HUES64 (cell line): Measurements from ENCODE around the gene TUBA1C.
"Not testable (repeated sequence)": the region's sequence is repeated elsewhere in the genome, so short reads cannot be mapped to it uniquely, and the experiment has no call there.

ENCODE experiments used
- H3K27ac ChIP-seq: 2 replicates; pipeline ENCODE4 v1.7.0; 2013; ENCODE audit warnings: low read depth, low read length, inconsistent platforms
- H3K27me3 ChIP-seq: 2 replicates; pipeline ENCODE4 v1.6.1; 2013; ENCODE audit warnings: mild to moderate bottlenecking, low read length; ENCODE audit not compliant: insufficient read depth
- H3K36me3 ChIP-seq: 2 replicates; pipeline ENCODE4 v1.6.1; 2013; ENCODE audit warnings: mild to moderate bottlenecking, low read length; ENCODE audit not compliant: insufficient read depth
- H3K4me1 ChIP-seq: 2 replicates; pipeline ENCODE4 v1.6.1; 2013; ENCODE audit warnings: mild to moderate bottlenecking, low read length, moderate library complexity; ENCODE audit not compliant: insufficient read depth
- H3K4me3 ChIP-seq: 2 replicates; pipeline ENCODE4 v1.5.1; 2013; ENCODE audit warnings: mild to moderate bottlenecking, low read length, moderate library complexity
- H3K9ac ChIP-seq: 2 replicates; pipeline ENCODE4 v1.6.1; 2013; ENCODE audit warnings: mild to moderate bottlenecking, low read depth, low read length
- H3K9me3 ChIP-seq: 2 replicates; pipeline ENCODE4 v1.6.1; 2013; ENCODE audit warnings: low read depth, low read length; ENCODE audit not compliant: insufficient read depth
- WGBS: fragments of 150-250, 120-280 bp; methylation state at CpG from one replicate; pipeline ENCODE4 v1.1.7; 2013; ENCODE audit warnings: missing lambda C conversion rate; 5-methylcytosine and 5-hydroxymethylcytosine counted together

The TUBA1C gene

GRCh38 chr12:49257508-49258184 is 7.2 kb upstream of the TUBA1C start:
- H3K9me3 ChIP-seq, H3K4me3 ChIP-seq, H3K27ac ChIP-seq, H3K27me3 ChIP-seq, H3K9ac ChIP-seq, H3K4me1 ChIP-seq, H3K36me3 ChIP-seq: not testable (repeated sequence)
- 94% methylated on average over 10 of the region's 10 CpGs for WGBS

- Histone ChIP-seq H3K9ac (no peak overlapping the region), H3K4me1 (peaks cover 8% of the 10 kb centered on the region), H3K4me3 (no peak overlapping the region), H3K27ac (no peak overlapping the region), H3K9me3 (no peaks in the 10 kb centered on the region), H3K27me3 (no peaks in the 10 kb centered on the region), H3K36me3 (no peaks in the 10 kb centered on the region)
- 94% methylated on average over 4 of the region's 4 CpGs for WGBS
Measured at GRCh38 chr12:49259452-49259851, 5.4 kb upstream of the TUBA1C start.

- Histone ChIP-seq H3K4me1 (peaks cover 8% of the 10 kb centered on the region), H3K4me3 (no peak overlapping the region), H3K27ac (no peak overlapping the region), H3K36me3 (no peaks in the 10 kb centered on the region), H3K27me3 (no peaks in the 10 kb centered on the region), H3K9me3 (no peaks in the 10 kb centered on the region), H3K9ac (no peak overlapping the region)
- 89% methylated on average over 3 of the region's 3 CpGs for WGBS
Measured at GRCh38 chr12:49260166-49260565, 4.7 kb upstream of the TUBA1C start.

GRCh38 chr12:49260571-49261363 is 4.1 kb upstream of the TUBA1C start:
- WGBS = 94% methylated on average over 11 of the region's 11 CpGs

GRCh38 chr12:49261721-49262120 is 3.2 kb upstream of the TUBA1C start:
- no peaks in the 10 kb centered on the region for H3K9me3 ChIP-seq
- no peak overlapping the region for H3K9ac ChIP-seq
- 88% methylated on average over 2 of the region's 2 CpGs for WGBS
- no peaks in the 10 kb centered on the region for H3K27me3 ChIP-seq
- H3K4me1 ChIP-seq = peaks cover 8% of the 10 kb centered on the region
- peaks cover 5% of the 10 kb centered on the region for H3K36me3 ChIP-seq
- no peak overlapping the region for H3K4me3 ChIP-seq
- H3K27ac ChIP-seq = no peak overlapping the region

More at GRCh38 chr12:49260571-49261363, 4.1 kb upstream of the TUBA1C start:
- H3K4me1 ChIP-seq = peaks cover 8% of the 10 kb centered on the region
- H3K4me3 ChIP-seq = no peak overlapping the region
- H3K36me3 ChIP-seq = no peaks in the 10 kb centered on the region
- no peaks in the 10 kb centered on the region for H3K9me3 ChIP-seq
- H3K27ac ChIP-seq = no peak overlapping the region
- H3K9ac ChIP-seq = no peak overlapping the region
- H3K27me3 ChIP-seq = no peaks in the 10 kb centered on the region

GRCh38 chr12:49263400-49263763 is 1.5 kb upstream of the TUBA1C start:
- Histone ChIP-seq H3K9ac (no peak overlapping the region), H3K27ac (no peak overlapping the region), H3K27me3 (no peaks in the 10 kb centered on the region), H3K36me3 (peaks cover 20% of the 10 kb centered on the region), H3K4me1 (peaks cover 16% of the 10 kb centered on the region), H3K9me3 (no peaks in the 10 kb centered on the region), H3K4me3 (peak overlapping the region; percentile 84; the same call in 1 of the 2 replicates)
- WGBS = 93% methylated on average over 4 of the region's 5 CpGs

- Histone ChIP-seq H3K9me3 (no peaks in the 10 kb centered on the region), H3K36me3 (peaks cover 31% of the 10 kb centered on the region), H3K27ac (peak overlapping the region; percentile 68), H3K27me3 (no peaks in the 10 kb centered on the region), H3K9ac (peak overlapping the region; percentile 83), H3K4me3 (peak overlapping the region; percentile 84), H3K4me1 (peaks cover 16% of the 10 kb centered on the region)
- under 1% methylated on average over 35 of the region's 35 CpGs for WGBS
Measured at GRCh38 chr12:49264466-49264872, 413 bp upstream of the TUBA1C start.

- Histone ChIP-seq H3K4me3 (0 out of 2 replicates have a peak overlapping the region, but pooled peaks have one; percentile 1), H3K27ac (peak overlapping the region; percentile 73), H3K36me3 (peaks cover 73% of the 10 kb centered on the region)
- not testable (repeated sequence) for H3K4me1 ChIP-seq, H3K9me3 ChIP-seq, H3K27me3 ChIP-seq, H3K9ac ChIP-seq
- 93% methylated on average over 5 of the region's 6 CpGs for WGBS
Measured at GRCh38 chr12:49269191-49269590, 4.3 kb downstream of the TUBA1C start.

- no peaks in the 10 kb centered on the region for H3K27me3 ChIP-seq
- H3K27ac ChIP-seq = no peak overlapping the region
- no peaks in the 10 kb centered on the region for H3K4me1 ChIP-seq
- H3K36me3 ChIP-seq = peaks cover 55% of the 10 kb centered on the region
- H3K4me3 ChIP-seq = no peak overlapping the region
- 95% methylated on average over 16 of the region's 16 CpGs for WGBS
- H3K9me3 ChIP-seq = no peaks in the 10 kb centered on the region
- no peak overlapping the region for H3K9ac ChIP-seq
Measured at GRCh38 chr12:49272790-49273725, 8.2 kb downstream of the TUBA1C start.

- WGBS = 89% methylated on average over 6 of the region's 6 CpGs
- Histone ChIP-seq H3K4me3 (no peak overlapping the region), H3K27me3 (no peaks in the 10 kb centered on the region), H3K9me3 (no peaks in the 10 kb centered on the region), H3K4me1 (no peaks in the 10 kb centered on the region), H3K36me3 (peaks cover 48% of the 10 kb centered on the region), H3K27ac (no peak overlapping the region), H3K9ac (no peak overlapping the region)
Measured at GRCh38 chr12:49273726-49274395, 9.0 kb downstream of the TUBA1C start.
